GM18505 (cell line): ENCODE measurements around the gene MRPL17.

Source experiments
- ATAC-seq: cut with Tn5 transposase; IDR thresholded peaks from one replicate; pipeline ENCODE4 v1.9.1; 2021; ENCODE audit not compliant: unreplicated experiment
- POLR2A ChIP-seq: IDR thresholded peaks from 4 replicates; pipeline ENCODE4 v1.6.1; 2011; ENCODE audit warnings: borderline replicate concordance; ENCODE audit not compliant: insufficient read depth, insufficient read length; ENCODE audit errors: extremely low read depth

MRPL17 gene

DNA sequence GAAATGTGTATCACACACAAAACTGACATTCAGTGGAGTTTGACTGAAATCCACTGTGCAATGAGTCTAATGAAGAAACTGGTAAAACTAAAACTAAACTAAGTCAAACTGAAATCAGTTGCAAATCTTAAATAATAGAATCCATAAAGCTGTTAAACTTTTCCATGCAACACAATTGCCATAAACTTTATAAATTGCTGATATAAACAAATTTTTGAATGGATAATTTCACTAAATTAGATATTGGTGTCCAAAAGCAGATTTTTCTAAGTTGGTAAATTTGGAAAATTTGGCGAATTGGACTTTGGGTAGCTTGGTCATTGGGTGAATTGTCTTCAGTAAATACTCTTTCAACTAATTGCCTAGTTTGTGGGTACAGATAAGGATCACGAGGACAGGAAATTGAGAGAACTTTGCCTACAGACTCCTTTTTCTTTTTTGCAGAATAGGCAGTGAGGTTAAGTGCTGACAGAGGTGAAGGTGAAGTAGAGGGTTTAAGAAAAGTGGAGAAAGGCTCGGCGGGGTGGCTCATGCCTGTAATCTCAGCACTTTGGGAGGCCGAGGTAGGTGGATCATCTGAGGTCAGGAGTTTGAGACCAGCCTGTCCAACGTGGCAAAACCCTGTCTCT, 12.8 kb downstream of the MRPL17 start:
- no peak for TF ChIP-seq POLR2A
- ATAC-seq, result no peak

GRCh38 chr11:6667733-6668374, 15.3 kb downstream of the MRPL17 start:
- ATAC-seq, result no peak
- no peak for TF ChIP-seq POLR2A

DNA sequence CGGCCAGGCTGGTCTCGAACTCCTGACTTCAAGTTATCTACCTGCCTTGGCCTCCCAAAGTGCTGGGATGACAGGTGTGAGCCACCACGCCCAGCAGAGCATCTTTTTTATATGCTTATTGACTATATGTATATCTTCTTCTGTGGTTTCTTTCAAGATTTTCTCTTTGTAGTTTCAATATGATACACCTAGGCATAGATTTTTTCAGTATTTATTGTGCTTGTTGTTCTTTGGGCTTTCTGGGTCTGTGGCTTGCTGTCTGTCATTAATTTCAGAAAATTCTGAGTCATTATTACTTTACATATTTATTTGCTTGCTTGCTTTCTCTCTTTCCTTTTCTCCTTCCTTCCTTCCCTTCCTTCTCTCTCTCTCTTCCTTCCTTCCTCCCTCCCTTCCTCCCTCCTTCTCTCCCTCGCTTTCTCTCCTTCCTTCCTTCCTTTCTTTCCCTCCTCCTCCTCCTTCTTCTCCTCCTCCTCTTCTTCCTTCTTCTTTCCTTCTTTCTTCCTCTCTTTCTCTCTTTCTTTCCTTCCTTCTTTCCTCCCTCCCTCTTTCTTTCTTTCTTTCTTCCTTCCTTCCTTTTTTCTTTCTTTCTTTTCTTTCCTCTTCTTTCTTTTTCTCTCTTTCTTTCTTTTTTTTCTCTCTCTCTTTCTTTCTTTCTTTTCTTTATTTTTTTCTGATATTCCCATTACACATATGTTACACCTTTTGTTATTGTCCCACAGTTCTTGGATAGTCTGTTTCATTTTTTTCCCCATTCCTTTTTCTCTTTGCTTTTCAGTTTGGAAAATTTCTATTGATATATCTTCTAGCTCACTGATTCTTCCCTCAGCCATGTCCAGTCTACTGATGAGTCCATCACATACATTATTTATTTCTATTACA, 16.6 kb downstream of the MRPL17 start:
- no peak for TF ChIP-seq POLR2A
- ATAC-seq, result no peak

DNA sequence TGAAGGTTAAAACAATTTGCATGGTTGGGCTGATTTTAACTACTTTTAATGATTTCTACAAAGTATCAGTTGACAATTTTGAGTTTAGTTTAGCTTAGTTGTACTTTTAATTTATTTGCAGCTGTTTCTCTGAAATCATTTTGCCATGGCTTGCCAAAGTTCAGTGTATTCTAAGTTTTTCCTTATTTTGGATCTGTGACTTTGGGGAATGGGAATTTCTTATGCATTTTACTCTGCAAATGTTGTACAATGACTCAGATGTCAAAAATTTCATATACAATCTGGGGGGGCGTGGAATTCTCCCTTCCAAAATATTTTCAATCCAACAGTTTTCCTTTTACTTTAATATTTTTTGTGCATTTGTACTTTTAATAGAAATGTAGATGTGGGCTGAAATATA, 18.6 kb downstream of the MRPL17 start:
- ATAC-seq, result no peak
- TF ChIP-seq POLR2A, result no peak

GRCh38 chr11:6663794-6664469, 19.2 kb downstream of the MRPL17 start:
- no peak for TF ChIP-seq POLR2A
- no peak for ATAC-seq

DNA sequence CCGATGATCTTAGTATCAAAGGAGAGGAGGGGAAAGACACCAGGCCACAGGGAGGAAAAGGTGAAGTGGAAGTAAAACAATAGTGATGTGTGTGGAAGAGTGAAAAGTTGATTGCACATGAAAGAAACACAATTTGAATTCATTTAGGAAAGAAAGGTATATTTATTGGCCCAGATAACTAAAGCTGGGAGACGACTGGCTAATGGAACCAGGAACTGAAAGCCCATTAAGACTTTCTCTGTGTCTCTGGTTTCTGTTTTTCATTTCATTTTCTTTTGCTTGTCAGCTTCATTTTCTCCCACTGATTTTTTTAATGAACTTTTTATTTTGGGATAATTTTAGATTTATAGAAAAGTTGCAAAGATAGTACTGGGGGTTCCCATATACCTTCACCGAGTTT, 22.4 kb downstream of the MRPL17 start:
- TF ChIP-seq POLR2A, result no peak
- no peak for ATAC-seq

DNA sequence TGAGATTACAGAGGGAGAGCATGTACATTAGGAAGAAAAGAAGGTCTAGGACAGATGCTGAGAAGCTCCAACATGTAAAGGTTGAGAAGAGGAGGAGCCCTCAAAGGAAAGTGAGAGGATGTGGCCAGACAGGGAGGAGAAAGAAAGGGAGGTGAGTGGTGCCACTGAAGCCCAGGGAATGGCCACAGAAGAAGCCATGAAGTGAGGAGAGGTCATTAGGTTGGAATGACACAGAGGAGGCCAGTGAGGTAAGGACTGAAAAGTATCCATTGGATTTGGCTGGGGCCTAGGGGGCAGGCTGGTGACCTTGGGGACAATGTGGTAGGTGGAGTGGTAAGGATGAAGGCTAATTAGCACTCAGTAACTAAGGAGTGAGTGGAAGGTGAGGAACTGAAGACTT, 24.5 kb downstream of the MRPL17 start:
- no peak for ATAC-seq
- TF ChIP-seq POLR2A, result no peak

- TF ChIP-seq POLR2A, result no peak
- ATAC-seq, result no peak
Observed at GRCh38 chr11:6657346-6657745, 25.8 kb downstream of the MRPL17 start.

GRCh38 chr11:6656936-6657335, 26.2 kb downstream of the MRPL17 start:
- ATAC-seq, result no peak
- no peak for TF ChIP-seq POLR2A

- no peak for TF ChIP-seq POLR2A
- no peak for ATAC-seq
Observed at GRCh38 chr11:6656584-6656915, 26.6 kb downstream of the MRPL17 start.

DNA sequence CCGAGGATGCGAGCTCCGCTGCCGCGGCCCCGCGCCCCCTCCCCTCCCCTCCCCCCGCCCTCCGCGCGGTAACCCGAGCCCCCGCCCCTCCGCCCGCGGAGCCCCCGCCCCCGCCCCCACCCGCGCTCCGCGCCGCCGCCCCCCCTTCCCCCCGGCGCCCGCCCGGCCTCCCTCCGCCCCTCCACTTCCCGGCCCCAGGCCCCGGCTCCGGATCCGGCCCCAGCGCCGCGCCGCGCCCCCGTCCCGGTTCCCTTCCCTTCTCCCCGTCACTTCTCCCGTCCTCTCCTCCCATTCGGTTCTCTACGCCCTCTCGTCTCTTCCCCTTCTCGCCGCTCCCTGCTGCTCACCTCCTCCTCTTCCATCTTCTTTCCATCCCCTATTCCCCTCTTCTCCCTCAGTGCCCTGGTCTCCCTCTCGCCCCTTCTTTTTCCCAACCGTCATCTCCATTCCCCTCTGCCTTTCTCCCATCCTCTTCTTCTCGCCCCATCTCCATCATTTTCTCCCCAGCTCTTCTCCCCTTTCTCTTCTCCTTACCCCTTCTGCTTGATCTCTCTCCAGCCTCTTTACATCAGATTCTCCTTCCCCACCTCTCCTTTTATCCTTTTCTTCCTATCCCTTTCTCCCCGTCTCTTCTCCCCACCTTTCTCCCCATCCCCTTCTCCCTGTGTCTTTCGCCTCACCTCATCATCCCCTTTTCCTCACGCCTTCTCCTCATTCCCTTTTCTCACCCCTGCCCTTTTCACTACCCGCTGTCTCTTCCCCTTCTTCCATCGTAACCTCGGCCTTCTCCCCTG, 27.2 kb downstream of the MRPL17 start, which contains the start of gene DCHS1:
TSS of gene DCHS1 (minus strand) at position 20 of the 794 bp plus-strand sequence. CDS start 14,196 bp downstream, outside the sequence.
- ATAC-seq, result no peak
- no peak for TF ChIP-seq POLR2A

DNA sequence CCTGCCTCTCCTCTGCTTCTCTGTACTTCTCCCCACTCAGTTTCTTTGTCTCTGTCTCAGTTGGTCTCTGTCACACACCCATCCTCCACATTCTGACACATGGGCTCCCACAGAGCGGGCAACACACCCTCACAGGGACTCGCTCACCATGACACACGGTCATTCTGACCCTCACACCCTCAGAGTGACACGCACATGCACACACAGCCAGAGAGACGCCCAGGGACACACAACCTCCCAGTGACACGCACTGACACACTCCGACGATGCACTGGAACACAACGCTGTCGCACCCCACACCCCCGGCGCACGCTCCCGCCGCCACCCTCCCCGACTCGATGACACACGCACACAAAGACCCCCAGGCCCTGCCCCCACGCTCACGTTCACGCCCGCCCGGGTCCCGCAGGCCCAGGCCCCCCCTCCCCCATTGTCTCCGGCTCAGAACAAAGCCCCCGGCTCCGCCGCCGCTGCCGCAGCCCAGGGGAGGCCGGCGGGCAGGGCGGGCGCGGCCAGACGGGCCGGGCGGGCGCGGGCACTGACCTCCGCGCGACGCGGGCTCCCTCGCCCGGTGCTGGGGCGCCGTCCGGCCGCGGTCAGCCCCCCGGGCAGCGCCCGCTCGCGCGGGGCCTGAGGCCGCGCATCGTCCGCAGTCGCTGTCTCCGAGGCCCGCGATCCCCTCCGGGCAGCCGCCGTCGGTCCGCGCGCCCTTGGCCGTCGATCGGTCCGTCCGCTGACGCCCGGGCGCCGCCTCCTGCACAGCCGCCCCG, 27.9 kb downstream of the MRPL17 start:
- ATAC-seq, result no peak
- TF ChIP-seq POLR2A, result no peak
